Left lung (tissue), 10 donors: ENCODE results near the gene MRPS27. TPM values are rescaled to one million over a fixed set of nuclear protein-coding genes. Genes with fewer than 3 reads are reported as not detected.
"Not testable (repeated sequence)": the region's sequence is repeated elsewhere in the genome, so short reads cannot be mapped to it uniquely, and the experiment has no call there.

Experiments used
- ATAC-seq: fragments of 200-7000 bp; cut with Tn5 transposase; one replicate; pipeline ENCODE4 v1.9.1; 2020; ENCODE audit warnings: moderate library complexity
- DNase-seq, 4 donors: peaks; one replicate each; pipeline ENCODE4 v3.0.0-alpha.2; 2013 to 2020
- H3K27ac ChIP-seq, 2 donors: fragments of 200-600 bp; sonication (generic) in 1 of 2; one replicate each; pipeline versions ENCODE4 v1.5.0 to v1.8.0; 2020 to 2021
- H3K27me3 ChIP-seq, 2 donors: fragments of 200-600 bp; sonication (generic) in 1 of 2; one replicate each; pipeline versions ENCODE4 v1.5.0 to v1.8.0; 2020 to 2021
- H3K36me3 ChIP-seq, 2 donors: fragments of 200-600 bp; sonication (generic) in 1 of 2; one replicate each; pipeline versions ENCODE4 v1.5.0 to v1.8.0; 2020 to 2021
- H3K4me1 ChIP-seq, 2 donors: fragments of 200-600 bp; one replicate each; pipeline ENCODE4 v1.8.0; 2021
- H3K4me3 ChIP-seq, 2 donors: fragments of 200-600 bp; sonication (generic) in 1 of 2; one replicate each; pipeline versions ENCODE4 v1.5.0 to v1.8.0; 2020 to 2021; ENCODE audit warnings: mild to moderate bottlenecking in 1 of 2
- H3K9me3 ChIP-seq, 2 donors: fragments of 200-600 bp; sonication (generic) in 1 of 2; one replicate each; pipeline versions ENCODE4 v1.5.0 to v1.8.0; 2020 to 2021
- CTCF ChIP-seq, 2 donors: fragments of 200-600 bp; sonication (generic) in 1 of 2; IDR thresholded peaks; one replicate each; pipeline versions ENCODE4 v1.5.0 to v1.8.0; 2021; ENCODE audit warnings: antibody characterized with exemption in 2 of 2
- intact Hi-C, 2 donors: fragments of 100-400 bp; cut with DNase I; formaldehyde crosslinking; loops; one replicate each; pipeline versions ENCODE4 v1.11.2 to v1.14.2; 2022
- polyA plus RNA-seq, 6 donors: library from polyadenylated mRNA; unstranded; fragments of 120-200 nt; gene quantifications; one replicate each; pipeline ENCODE4 v1.2.1, GENCODE V29; 2013; ENCODE audit not compliant: insufficient read length in 6 of 6
- total RNA-seq, 2 donors: library from RNA; stranded (reverse); fragmentation: NEBNext Ultra II Directional; extraction: Animal tissue kit (Norgen Biotek cat#: 25700); gene quantifications; one replicate each; pipeline ENCODE4 v1.2.1, GENCODE V29; 2021
- donor health status: DM: no; HTN: yes; CAD: no.
- donor health status: DM: no; HTN: no; CAD: no.

MRPS27 gene
- total and polyA plus RNA-seq, 8 donors = 44.1 to 79.8 (median 65.4) TPM

DNA sequence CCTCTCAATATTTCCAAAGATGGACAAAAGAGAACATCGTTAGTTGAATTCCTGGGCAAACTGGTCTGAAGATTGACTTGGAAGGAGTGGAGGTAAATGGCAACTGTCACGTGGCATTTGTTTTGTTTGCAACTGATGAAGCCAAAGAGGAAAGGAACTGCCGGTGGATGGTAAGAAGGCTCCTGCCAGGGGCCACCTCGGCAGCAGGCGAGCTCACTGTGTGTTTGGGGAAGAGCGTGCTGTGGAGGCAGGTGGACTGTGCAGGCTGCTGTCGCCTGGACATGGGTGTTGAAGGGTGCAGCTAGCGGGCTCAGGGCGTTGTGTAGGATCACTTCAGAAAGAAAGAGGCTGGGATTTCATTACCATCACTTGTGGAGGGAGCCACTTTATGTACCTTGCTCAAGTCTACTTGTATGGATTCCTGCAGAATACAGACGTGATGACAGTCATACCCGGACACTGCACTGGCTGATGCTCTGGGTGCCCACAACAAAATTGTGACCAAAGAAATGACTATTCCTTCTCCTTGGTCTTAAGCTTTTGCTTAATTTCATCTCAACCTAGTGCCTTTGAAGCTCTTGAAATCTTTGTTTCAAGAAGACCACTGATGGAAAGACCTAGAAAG, 140.1 kb downstream of the MRPS27 start:
- no peak for TF ChIP-seq CTCF (IDR thresholded peaks at IDR 0.05)
- no peak overlapping the region for H3K27ac ChIP-seq
- no peaks in the 10 kb centered on the region for H3K9me3 ChIP-seq
- DNase-seq (no peak), ATAC-seq (no peak)
- peaks cover 0 to 21% of the 10 kb centered on the region in 2 donors for H3K27me3 ChIP-seq
- peaks cover 0 to 2% of the 10 kb centered on the region in 2 donors for H3K4me1 ChIP-seq
- intact Hi-C loops = no loop called here
- H3K36me3 ChIP-seq = no peaks in the 10 kb centered on the region
- H3K4me3 ChIP-seq = no peak overlapping the region

DNA sequence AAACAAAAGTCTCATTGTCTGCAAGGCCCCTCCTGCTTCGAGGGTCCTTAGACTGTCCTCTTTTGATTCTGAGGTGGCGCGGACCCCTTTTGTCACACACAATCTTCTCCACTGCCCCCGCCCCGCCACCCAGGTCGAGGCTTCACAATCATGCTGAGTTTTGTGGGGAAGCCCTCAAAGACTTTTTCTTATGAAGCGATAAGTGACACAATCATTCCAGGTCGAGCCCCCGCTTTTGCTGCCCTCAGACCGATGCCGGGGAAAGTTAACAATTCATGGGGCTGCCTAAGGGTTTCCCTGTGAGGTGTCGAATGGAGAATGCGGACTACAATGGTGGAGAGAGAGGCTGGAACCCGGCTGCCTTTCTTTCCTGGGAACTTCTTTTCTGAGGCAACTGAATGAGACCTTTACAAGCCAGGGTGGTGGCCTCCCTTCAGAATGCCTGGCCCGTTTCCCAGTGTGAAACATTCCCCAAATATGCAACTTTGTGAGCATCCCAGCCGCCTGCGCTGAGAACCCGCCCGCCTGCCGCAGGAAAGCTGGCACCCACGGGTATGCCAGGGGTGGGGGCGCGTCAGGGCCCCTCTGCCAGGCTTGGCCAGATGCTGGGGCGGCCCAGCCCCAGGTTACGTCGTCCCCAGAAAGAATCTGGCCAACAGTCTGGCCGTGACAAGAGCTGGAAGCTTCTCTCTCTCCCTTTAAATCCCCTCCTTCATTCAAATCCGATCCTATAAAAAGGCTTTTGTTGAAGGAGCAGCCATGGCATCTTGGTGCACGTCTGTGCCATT, 140.8 kb downstream of the MRPS27 start:
- peak; percentile 71 for ATAC-seq
- Histone ChIP-seq H3K4me3 (no peak overlapping the region), H3K4me1 (peaks cover 0 to 2% of the 10 kb centered on the region in 2 donors), H3K27ac (no peak overlapping the region), H3K27me3 (peaks cover 0 to 21% of the 10 kb centered on the region in 2 donors), H3K36me3 (no peaks in the 10 kb centered on the region), H3K9me3 (no peaks in the 10 kb centered on the region)
- DNase-seq = peak in 1 of 4 donors; percentile 51
- intact Hi-C loops = no loop called here
- TF ChIP-seq CTCF (IDR thresholded peaks at IDR 0.05) = no peak

DNA sequence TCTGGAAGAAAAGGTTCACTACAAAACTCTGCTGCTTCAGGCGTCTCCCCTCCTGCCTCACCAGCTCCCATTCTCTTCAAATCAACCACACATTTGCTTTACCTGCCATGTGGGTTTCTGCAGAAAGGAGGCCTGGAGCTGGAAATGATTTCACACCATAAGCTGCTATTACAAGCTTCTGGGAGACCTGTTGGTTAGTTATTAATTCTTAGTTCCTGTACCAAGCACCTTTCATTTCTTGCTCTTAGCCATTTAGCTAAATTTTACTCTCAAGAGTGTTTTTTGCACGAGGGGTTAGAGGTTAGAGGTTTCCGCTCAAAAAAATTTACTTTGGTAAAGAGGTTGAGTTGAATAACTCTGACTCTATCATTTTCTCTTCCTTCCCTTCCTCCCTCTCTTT, 142.5 kb downstream of the MRPS27 start:
- ATAC-seq = no peak
- no peak overlapping the region for H3K27ac ChIP-seq
- no peak overlapping the region for H3K4me3 ChIP-seq
- intact Hi-C loops = no loop called here
- H3K9me3 ChIP-seq = no peaks in the 10 kb centered on the region
- TF ChIP-seq CTCF (IDR thresholded peaks at IDR 0.05) = no peak
- peaks cover 0 to 13% of the 10 kb centered on the region in 2 donors for H3K27me3 ChIP-seq
- no peak for DNase-seq
- peaks cover 0 to 2% of the 10 kb centered on the region in 2 donors for H3K4me1 ChIP-seq
- H3K36me3 ChIP-seq = no peaks in the 10 kb centered on the region

DNA sequence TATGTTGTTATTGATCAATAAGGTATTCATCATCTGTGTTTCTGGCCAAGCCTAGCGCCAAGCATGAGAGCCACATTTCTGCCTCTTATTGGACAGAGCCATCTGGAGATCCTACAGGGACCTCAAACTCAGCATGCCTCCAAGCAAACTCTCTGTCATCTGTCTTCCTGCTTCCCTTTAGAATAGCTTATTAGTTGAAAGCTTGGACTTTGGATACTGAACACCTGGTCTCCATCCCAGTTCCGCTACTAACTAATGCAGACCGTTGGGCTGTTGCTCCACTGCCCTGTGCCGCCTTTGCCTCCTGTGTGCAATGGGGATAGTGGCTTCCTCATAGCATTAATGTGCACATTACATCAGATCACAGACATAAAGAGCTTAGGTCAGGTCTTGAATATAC, 147.3 kb downstream of the MRPS27 start:
- no peak for TF ChIP-seq CTCF (IDR thresholded peaks at IDR 0.05)
- Histone ChIP-seq H3K4me1 (peaks cover 0 to 4% of the 10 kb centered on the region in 2 donors), H3K27ac (no peak overlapping the region), H3K36me3 (no peaks in the 10 kb centered on the region), H3K4me3 (no peak overlapping the region), H3K9me3 (no peaks in the 10 kb centered on the region), H3K27me3 (no peaks in the 10 kb centered on the region)
- intact Hi-C loops = no loop called here
- ATAC-seq (no peak), DNase-seq (no peak)

GRCh38 chr5:72171667-72172066, 148.4 kb downstream of the MRPS27 start:
- DNase-seq = no peak
- Histone ChIP-seq H3K9me3 (no peaks in the 10 kb centered on the region), H3K4me3 (no peak overlapping the region), H3K4me1 (peaks cover 0 to 4% of the 10 kb centered on the region in 2 donors), H3K27me3 (no peaks in the 10 kb centered on the region), H3K36me3 (no peaks in the 10 kb centered on the region), H3K27ac (no peak overlapping the region)
- ATAC-seq = no peak
- intact Hi-C loops = no loop called here
- TF ChIP-seq CTCF (IDR thresholded peaks at IDR 0.05) = no peak

DNA sequence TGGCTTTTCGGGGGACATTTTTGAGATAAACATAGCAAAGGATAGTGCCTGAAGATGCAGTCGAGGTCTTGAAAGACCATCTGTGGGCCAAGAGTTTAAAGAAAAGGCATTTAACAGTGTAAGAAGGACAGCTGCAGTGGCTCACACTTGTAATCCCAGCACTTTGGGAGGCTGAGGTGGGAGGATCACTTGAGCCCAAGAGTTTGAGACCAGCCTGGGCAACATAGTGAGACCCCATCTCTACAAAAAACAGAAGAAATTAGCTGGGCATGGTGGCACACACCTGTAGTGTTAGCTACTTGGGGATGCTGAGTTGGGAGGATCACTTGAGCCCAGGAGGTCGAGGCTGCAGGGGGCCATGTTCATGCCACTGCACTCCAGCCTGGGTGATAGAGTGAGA, 148.9 kb downstream of the MRPS27 start:
- H3K27ac ChIP-seq, H3K27me3 ChIP-seq, H3K4me3 ChIP-seq, H3K36me3 ChIP-seq, DNase-seq, H3K4me1 ChIP-seq, intact Hi-C loops, ATAC-seq, H3K9me3 ChIP-seq: not testable (repeated sequence)
